ENCODE results near the gene RAB14.

The RAB14 gene

GRCh38 chr9:121194730-121195129 is 6.9 kb downstream of the RAB14 start:
- in situ Hi-C loops (cut with HindIII; ENCODE audit: low pct_ligation_motif_present, low sequenced_read_pairs), result no loop called here
- TF ChIP-seq CTCF (IDR thresholded peaks at IDR 0.05; ENCODE audit: low read depth, low read length, missing control alignments), result no peak
- DNase-seq, result no peak
- Histone ChIP-seq H3K36me3 (replicated peaks) (no peaks in the 10 kb centered on the region), H3K4me3 (ENCODE audit: low read depth, low read length) (no peak overlapping the region), H3K27ac (no peak overlapping the region), H3K27me3 (replicated peaks) (no peaks in the 10 kb centered on the region)

GRCh38 chr9:121192959-121193640 is 8.6 kb downstream of the RAB14 start:
- no peak for DNase-seq
- no peak for TF ChIP-seq CTCF (IDR thresholded peaks at IDR 0.05; ENCODE audit: low read depth, low read length, missing control alignments)
- in situ Hi-C loops (cut with HindIII; ENCODE audit: low pct_ligation_motif_present, low sequenced_read_pairs), result no loop called here
- Histone ChIP-seq H3K27me3 (replicated peaks) (no peaks in the 10 kb centered on the region), H3K27ac (peak overlapping the region; percentile 17), H3K36me3 (replicated peaks) (no peaks in the 10 kb centered on the region), H3K4me3 (ENCODE audit: low read depth, low read length) (no peak overlapping the region)

GRCh38 chr9:121192518-121192917 is 9.2 kb downstream of the RAB14 start:
- in situ Hi-C loops (cut with HindIII; ENCODE audit: low pct_ligation_motif_present, low sequenced_read_pairs), result no loop called here
- H3K27ac ChIP-seq, result no peak overlapping the region
- DNase-seq, result no peak
- H3K4me3 ChIP-seq (ENCODE audit: low read depth, low read length), result no peak overlapping the region
- H3K36me3 ChIP-seq (replicated peaks), result no peaks in the 10 kb centered on the region
- TF ChIP-seq CTCF (IDR thresholded peaks at IDR 0.05; ENCODE audit: low read depth, low read length, missing control alignments), result no peak
- H3K27me3 ChIP-seq (replicated peaks), result no peaks in the 10 kb centered on the region

GRCh38 chr9:121191235-121191634 is 10.4 kb downstream of the RAB14 start:
- TF ChIP-seq CTCF (IDR thresholded peaks at IDR 0.05; ENCODE audit: low read depth, low read length, missing control alignments), result no peak
- no peaks in the 10 kb centered on the region for H3K27me3 ChIP-seq (replicated peaks)
- H3K27ac ChIP-seq, result no peak overlapping the region

GRCh38 chr9:121189660-121190059 is 12.0 kb downstream of the RAB14 start:
- no peaks in the 10 kb centered on the region for H3K36me3 ChIP-seq (replicated peaks)
- H3K27ac ChIP-seq, result no peak overlapping the region
- H3K4me3 ChIP-seq (ENCODE audit: low read depth, low read length), result no peak overlapping the region
- in situ Hi-C loops (cut with HindIII; ENCODE audit: low pct_ligation_motif_present, low sequenced_read_pairs), result no loop called here
- no peak for TF ChIP-seq CTCF (IDR thresholded peaks at IDR 0.05; ENCODE audit: low read depth, low read length, missing control alignments)
- DNase-seq, result no peak
- H3K27me3 ChIP-seq (replicated peaks), result no peaks in the 10 kb centered on the region

More at GRCh38 chr9:121191235-121191634, 10.4 kb downstream of the RAB14 start:
- Histone ChIP-seq H3K36me3 (replicated peaks) (no peaks in the 10 kb centered on the region), H3K4me3 (ENCODE audit: low read depth, low read length) (no peak overlapping the region)
- in situ Hi-C loops (cut with HindIII; ENCODE audit: low pct_ligation_motif_present, low sequenced_read_pairs), result no loop called here
- DNase-seq, result no peak

GRCh38 chr9:121189006-121189405 is 12.7 kb downstream of the RAB14 start:
- in situ Hi-C loops (cut with HindIII; ENCODE audit: low pct_ligation_motif_present, low sequenced_read_pairs), result no loop called here
- Histone ChIP-seq H3K4me3 (ENCODE audit: low read depth, low read length) (no peak overlapping the region), H3K36me3 (replicated peaks) (no peaks in the 10 kb centered on the region), H3K27ac (no peak overlapping the region), H3K27me3 (replicated peaks) (no peaks in the 10 kb centered on the region)
- no peak for DNase-seq
- TF ChIP-seq CTCF (IDR thresholded peaks at IDR 0.05; ENCODE audit: low read depth, low read length, missing control alignments), result no peak
